Measurements from ENCODE around the gene BMP3. TPM values are rescaled to one million over a fixed set of nuclear protein-coding genes. Genes with fewer than 3 reads are reported as not detected.
"Not testable (repeated sequence)": the region's sequence is repeated elsewhere in the genome, so short reads cannot be mapped to it uniquely, and the experiment has no call there.

The BMP3 gene
- total RNA-seq, 1 donor from 2014 or later = not detected

DNA sequence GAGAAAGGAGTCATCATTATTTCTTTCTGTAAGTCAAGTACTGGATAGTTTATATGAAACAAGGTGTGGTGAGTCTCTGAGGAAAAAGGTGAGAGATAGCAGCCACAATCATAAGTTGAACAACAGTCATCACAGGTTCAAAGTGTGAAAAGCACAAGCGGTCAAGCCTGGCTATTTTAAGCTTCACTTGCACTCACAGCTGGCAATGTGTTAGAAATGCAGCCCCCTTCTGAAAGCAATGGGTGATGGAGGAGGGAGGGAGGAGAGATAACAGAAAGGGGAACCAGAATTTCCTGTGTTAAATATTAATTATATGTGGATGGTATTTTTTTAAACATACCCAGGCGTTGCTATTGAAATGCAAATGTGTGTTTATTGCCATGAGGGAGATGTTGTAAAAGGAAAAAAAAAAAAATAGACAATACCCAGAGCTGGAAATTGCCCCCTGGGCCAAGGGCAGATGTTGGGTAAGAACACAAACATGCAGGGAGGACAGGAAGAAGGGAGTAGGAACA is 26.9 kb upstream of the BMP3 start:
- TF ChIP-seq, protein P1, sequence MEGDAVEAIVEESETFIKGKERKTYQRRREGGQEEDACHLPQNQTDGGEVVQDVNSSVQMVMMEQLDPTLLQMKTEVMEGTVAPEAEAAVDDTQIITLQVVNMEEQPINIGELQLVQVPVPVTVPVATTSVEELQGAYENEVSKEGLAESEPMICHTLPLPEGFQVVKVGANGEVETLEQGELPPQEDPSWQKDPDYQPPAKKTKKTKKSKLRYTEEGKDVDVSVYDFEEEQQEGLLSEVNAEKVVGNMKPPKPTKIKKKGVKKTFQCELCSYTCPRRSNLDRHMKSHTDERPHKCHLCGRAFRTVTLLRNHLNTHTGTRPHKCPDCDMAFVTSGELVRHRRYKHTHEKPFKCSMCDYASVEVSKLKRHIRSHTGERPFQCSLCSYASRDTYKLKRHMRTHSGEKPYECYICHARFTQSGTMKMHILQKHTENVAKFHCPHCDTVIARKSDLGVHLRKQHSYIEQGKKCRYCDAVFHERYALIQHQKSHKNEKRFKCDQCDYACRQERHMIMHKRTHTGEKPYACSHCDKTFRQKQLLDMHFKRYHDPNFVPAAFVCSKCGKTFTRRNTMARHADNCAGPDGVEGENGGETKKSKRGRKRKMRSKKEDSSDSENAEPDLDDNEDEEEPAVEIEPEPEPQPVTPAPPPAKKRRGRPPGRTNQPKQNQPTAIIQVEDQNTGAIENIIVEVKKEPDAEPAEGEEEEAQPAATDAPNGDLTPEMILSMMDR (IDR thresholded peaks at IDR 0.05) = no peak

DNA sequence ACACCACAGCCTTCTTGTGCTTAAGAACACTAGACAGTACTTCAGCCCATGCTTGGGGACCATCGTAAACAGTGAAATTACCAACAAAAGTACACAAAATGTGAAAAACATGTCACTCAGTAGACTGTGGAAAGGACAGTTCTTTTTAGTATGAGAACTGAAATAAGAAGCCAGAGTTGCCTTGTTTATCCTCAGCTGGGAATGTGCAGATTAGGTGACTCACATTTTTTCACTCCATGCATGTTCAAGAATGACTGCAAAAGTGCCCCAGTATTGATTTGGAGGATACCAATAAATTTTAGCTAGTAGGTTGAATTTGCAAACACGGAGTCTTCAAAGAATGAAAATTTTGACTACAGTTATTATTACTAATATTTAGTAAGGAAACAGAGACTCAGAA is 23.1 kb upstream of the BMP3 start:
- no peaks in the 10 kb centered on the region for H3K4me1 ChIP-seq
- H3K9me3 ChIP-seq = no peaks in the 10 kb centered on the region
- intact Hi-C loops (cut with DNase I) = no loop called here
- no peaks in the 10 kb centered on the region for H3K36me3 ChIP-seq
- H3K27ac ChIP-seq = no peak overlapping the region
- no peak overlapping the region for H3K4me3 ChIP-seq
- TF ChIP-seq, protein P1 (IDR thresholded peaks at IDR 0.05) = no peak
- H3K27me3 ChIP-seq = no peaks in the 10 kb centered on the region
- no peak for DNase-seq (ENCODE audit: low spot score in 2 of 2)

More for the DNA sequence above, 26.9 kb upstream of the BMP3 start:
- H3K4me3 ChIP-seq = no peak overlapping the region
- no peaks in the 10 kb centered on the region for H3K36me3 ChIP-seq
- H3K27ac ChIP-seq = no peak overlapping the region
- H3K27me3 ChIP-seq = no peaks in the 10 kb centered on the region
- no peaks in the 10 kb centered on the region for H3K4me1 ChIP-seq
- no peak for DNase-seq (ENCODE audit: low spot score in 2 of 2)
- intact Hi-C loops (cut with DNase I) = no loop called here
- no peaks in the 10 kb centered on the region for H3K9me3 ChIP-seq

DNA sequence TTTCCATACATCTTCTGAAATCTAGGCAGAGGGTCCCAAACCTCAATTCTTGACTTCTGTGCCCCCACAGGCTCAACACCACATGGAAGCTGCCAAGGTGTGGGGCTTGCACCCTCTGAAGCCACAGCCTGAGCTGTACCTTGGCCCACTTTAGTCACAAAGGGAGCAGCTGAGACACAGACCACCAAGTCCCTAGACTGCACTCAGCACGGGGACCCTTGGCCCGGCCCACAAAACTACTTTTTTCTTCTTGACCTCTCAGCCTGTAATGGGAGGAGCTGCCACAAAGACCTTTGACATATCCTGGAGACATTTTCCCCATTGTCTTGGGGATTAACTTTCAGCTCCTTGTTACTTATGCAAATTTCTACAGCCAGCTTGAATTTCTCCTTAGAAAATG is 13.9 kb upstream of the BMP3 start:
- H3K27ac ChIP-seq; H3K27me3 ChIP-seq; H3K36me3 ChIP-seq; DNase-seq (ENCODE audit: low spot score in 2 of 2); H3K4me1 ChIP-seq; intact Hi-C loops (cut with DNase I); H3K4me3 ChIP-seq; H3K9me3 ChIP-seq: not testable (repeated sequence)

DNA sequence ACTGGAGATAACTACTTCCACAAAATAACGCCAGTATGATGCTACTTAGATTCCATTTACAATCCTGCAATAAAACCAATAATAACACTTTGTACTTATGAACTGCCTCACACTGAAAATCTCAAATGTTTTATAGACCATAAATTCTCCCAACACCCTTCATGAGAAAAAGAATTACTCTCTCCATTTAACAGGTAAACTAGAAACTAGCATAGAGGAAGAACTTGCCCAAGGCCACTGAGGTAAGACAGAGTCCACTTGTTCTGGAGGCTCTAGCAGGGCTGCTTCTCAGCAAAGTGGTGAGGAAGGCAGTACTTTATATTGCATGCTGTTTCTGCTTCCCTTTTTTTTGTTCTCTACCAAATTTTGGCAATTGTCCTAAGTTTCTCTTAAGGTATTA is 11.5 kb upstream of the BMP3 start:
- H3K9me3 ChIP-seq = no peaks in the 10 kb centered on the region

GRCh38 chr4:81021142-81021944 is 9.2 kb upstream of the BMP3 start:
- no peaks in the 10 kb centered on the region for H3K27me3 ChIP-seq
- DNase-seq (ENCODE audit: low spot score in 2 of 2) = no peak
- H3K4me1 ChIP-seq = no peaks in the 10 kb centered on the region
- no peaks in the 10 kb centered on the region for H3K9me3 ChIP-seq
- TF ChIP-seq, protein P1 (IDR thresholded peaks at IDR 0.05) = no peak
- intact Hi-C loops (cut with DNase I) = no loop called here
- no peaks in the 10 kb centered on the region for H3K36me3 ChIP-seq
- H3K4me3 ChIP-seq = no peak overlapping the region
- H3K27ac ChIP-seq = no peak overlapping the region

More for the DNA sequence above, 11.5 kb upstream of the BMP3 start:
- Histone ChIP-seq H3K27me3 (no peaks in the 10 kb centered on the region), H3K27ac (no peak overlapping the region), H3K4me3 (no peak overlapping the region), H3K4me1 (no peaks in the 10 kb centered on the region), H3K36me3 (no peaks in the 10 kb centered on the region)
- DNase-seq (ENCODE audit: low spot score in 2 of 2) = no peak
- TF ChIP-seq, protein P1 (IDR thresholded peaks at IDR 0.05) = no peak
- intact Hi-C loops (cut with DNase I) = no loop called here

- H3K9me3 ChIP-seq = no peaks in the 10 kb centered on the region
- no peak for DNase-seq (ENCODE audit: low spot score in 2 of 2)
Measured at GRCh38 chr4:81021981-81022380, 8.5 kb upstream of the BMP3 start.

More at GRCh38 chr4:81021981-81022380, 8.5 kb upstream of the BMP3 start:
- intact Hi-C loops (cut with DNase I) = no loop called here
- no peaks in the 10 kb centered on the region for H3K27me3 ChIP-seq
- no peaks in the 10 kb centered on the region for H3K4me1 ChIP-seq
- H3K36me3 ChIP-seq = no peaks in the 10 kb centered on the region
- no peak overlapping the region for H3K4me3 ChIP-seq
- no peak overlapping the region for H3K27ac ChIP-seq
- TF ChIP-seq, protein P1 (IDR thresholded peaks at IDR 0.05) = no peak
